ENCODE data around the gene CYP2E1.

DNA sequence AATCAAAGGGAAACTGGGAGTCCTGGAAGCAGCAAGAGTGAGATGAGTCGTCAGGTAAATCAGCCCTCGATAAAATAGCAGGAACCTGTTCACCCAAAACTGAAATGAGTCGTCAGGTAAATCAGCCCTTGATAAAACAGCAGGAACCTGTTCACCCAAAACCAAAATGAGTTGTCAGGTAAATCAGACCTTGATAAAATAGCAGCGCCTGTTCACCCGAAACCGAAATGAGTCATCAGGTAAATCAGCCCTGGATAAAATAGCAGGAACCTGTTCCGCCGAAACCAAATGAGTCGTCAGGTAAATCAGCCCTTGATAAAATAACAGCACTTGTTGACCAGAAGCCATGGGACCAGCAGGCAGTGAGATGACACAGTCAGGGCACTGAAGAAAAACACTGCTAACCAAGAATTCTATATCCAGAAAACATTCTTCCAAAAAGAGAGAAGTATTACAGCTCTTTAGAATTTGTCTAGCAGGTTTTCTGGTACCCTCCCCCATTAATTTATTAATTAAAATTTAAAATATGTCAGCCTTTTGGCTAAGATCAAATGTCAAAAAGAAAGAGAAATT, 3.4 kb upstream of the CYP2E1 start:
- TF ChIP-seq, protein P1, sequence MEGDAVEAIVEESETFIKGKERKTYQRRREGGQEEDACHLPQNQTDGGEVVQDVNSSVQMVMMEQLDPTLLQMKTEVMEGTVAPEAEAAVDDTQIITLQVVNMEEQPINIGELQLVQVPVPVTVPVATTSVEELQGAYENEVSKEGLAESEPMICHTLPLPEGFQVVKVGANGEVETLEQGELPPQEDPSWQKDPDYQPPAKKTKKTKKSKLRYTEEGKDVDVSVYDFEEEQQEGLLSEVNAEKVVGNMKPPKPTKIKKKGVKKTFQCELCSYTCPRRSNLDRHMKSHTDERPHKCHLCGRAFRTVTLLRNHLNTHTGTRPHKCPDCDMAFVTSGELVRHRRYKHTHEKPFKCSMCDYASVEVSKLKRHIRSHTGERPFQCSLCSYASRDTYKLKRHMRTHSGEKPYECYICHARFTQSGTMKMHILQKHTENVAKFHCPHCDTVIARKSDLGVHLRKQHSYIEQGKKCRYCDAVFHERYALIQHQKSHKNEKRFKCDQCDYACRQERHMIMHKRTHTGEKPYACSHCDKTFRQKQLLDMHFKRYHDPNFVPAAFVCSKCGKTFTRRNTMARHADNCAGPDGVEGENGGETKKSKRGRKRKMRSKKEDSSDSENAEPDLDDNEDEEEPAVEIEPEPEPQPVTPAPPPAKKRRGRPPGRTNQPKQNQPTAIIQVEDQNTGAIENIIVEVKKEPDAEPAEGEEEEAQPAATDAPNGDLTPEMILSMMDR (IDR thresholded peaks at IDR 0.05; ENCODE audit: low read depth, low read length) = no peak
- TF ChIP-seq POLR2A (IDR thresholded peaks at IDR 0.05; ENCODE audit: extremely low read depth, insufficient read length) = no peak
- TF ChIP-seq, protein P2, sequence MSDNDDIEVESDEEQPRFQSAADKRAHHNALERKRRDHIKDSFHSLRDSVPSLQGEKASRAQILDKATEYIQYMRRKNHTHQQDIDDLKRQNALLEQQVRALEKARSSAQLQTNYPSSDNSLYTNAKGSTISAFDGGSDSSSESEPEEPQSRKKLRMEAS (IDR thresholded peaks at IDR 0.05; ENCODE audit: low read depth, low read length) = no peak
